Neural progenitor cell (in vitro differentiated cells): ENCODE results near the gene TSPAN18. TPM values are rescaled to one million over a fixed set of nuclear protein-coding genes. Genes with fewer than 3 reads are reported as not detected.
A peak's percentile ranks its signal among the peaks of the same experiment; 100 is the strongest.

ENCODE experiments used
- DNase-seq: peaks from one replicate; pipeline ENCODE4 v3.0.0-alpha.2; 2016; ENCODE audit warnings: low spot score
- H2AFZ ChIP-seq: fragments of 200-600 bp; sonication (generic); replicated peaks from 2 replicates; pipeline ENCODE4 v1.6.1; 2016; ENCODE audit warnings: antibody characterized with exemption
- H3F3A ChIP-seq: fragments of 200-600 bp; sonication (generic); 2 replicates; pipeline ENCODE4 v1.6.1; 2016; ENCODE audit warnings: antibody characterized with exemption, low read depth
- H3K27ac ChIP-seq: fragments of 200-600 bp; sonication (generic); 2 replicates; pipeline ENCODE4 v1.5.1; 2016; ENCODE audit warnings: mild to moderate bottlenecking
- H3K27me3 ChIP-seq: fragments of 200-600 bp; sonication (generic); 2 replicates; pipeline ENCODE4 v1.6.1; 2016; ENCODE audit warnings: mild to moderate bottlenecking, moderate library complexity
- H3K36me3 ChIP-seq: fragments of 200-600 bp; sonication (generic); 2 replicates; pipeline ENCODE4 v1.5.1; 2016
- H3K4me1 ChIP-seq: fragments of 200-600 bp; sonication (generic); 2 replicates; pipeline ENCODE4 v1.6.1; 2016; ENCODE audit warnings: mixed run types
- H3K4me2 ChIP-seq: fragments of 200-600 bp; sonication (generic); 2 replicates; pipeline ENCODE4 v1.6.1; 2016
- H3K4me3 ChIP-seq: fragments of 200-600 bp; sonication (generic); 2 replicates; pipeline ENCODE4 v1.5.1; 2016
- H3K79me2 ChIP-seq: fragments of 200-600 bp; sonication (generic); 2 replicates; pipeline ENCODE4 v1.6.1; 2016; ENCODE audit warnings: low read depth
- H3K9ac ChIP-seq: fragments of 200-600 bp; sonication (generic); 2 replicates; pipeline ENCODE4 v1.6.1; 2016
- H3K9me3 ChIP-seq: fragments of 200-600 bp; sonication (generic); 2 replicates; pipeline ENCODE4 v1.5.1; 2016; ENCODE audit warnings: low read depth
- H4K20me1 ChIP-seq: fragments of 200-600 bp; sonication (generic); 2 replicates; pipeline ENCODE4 v1.6.1; 2016; ENCODE audit warnings: low read depth
- H3K27ac Mint-ChIP-seq: 3 replicates; pipeline ENCODE4 v1.8.0; 2021; ENCODE audit warnings: mixed read lengths
- H3K27me3 Mint-ChIP-seq: 2 replicates; pipeline ENCODE4 v1.8.0; 2022; ENCODE audit warnings: low read depth, mild to moderate bottlenecking, inconsistent platforms, moderate library complexity, mixed read lengths; ENCODE audit not compliant: insufficient read depth
- H3K36me3 Mint-ChIP-seq: 3 replicates; pipeline ENCODE4 v1.8.0; 2021; ENCODE audit warnings: mixed read lengths
- H3K4me1 Mint-ChIP-seq: 3 replicates; pipeline ENCODE4 v1.8.0; 2021; ENCODE audit warnings: mixed read lengths
- H3K4me3 Mint-ChIP-seq: 3 replicates; pipeline ENCODE4 v1.8.0; 2021; ENCODE audit warnings: mild to moderate bottlenecking, moderate library complexity, mixed read lengths
- H3K9me3 Mint-ChIP-seq: 3 replicates; pipeline ENCODE4 v1.8.0; 2020; ENCODE audit warnings: mixed read lengths
- CTCF ChIP-seq: fragments of 200-600 bp; sonication (generic); IDR thresholded peaks from 2 replicates; pipeline ENCODE4 v1.5.1; 2017; ENCODE audit warnings: antibody characterized with exemption, mild to moderate bottlenecking
- EZH2 ChIP-seq: fragments of 200-600 bp; sonication (generic); IDR thresholded peaks from 2 replicates; pipeline ENCODE4 v1.6.1; 2017; ENCODE audit warnings: antibody characterized with exemption, mild to moderate bottlenecking, moderate library complexity
- EZH2phosphoT487 ChIP-seq: fragments of 200-600 bp; sonication (generic); IDR thresholded peaks from 2 replicates; pipeline ENCODE4 v1.6.1; 2017; ENCODE audit warnings: antibody characterized with exemption
- total RNA-seq: library from RNA; depleted of rRNA; stranded (reverse); fragments of >200 nt; gene quantifications from 2 replicates; pipeline ENCODE4 v1.2.3, GENCODE V29; 2015; ENCODE audit warnings: low replicate concordance

TSPAN18 gene
- total RNA-seq, 1 donor from 2014 or later: 16.5 TPM

GRCh38 chr11:44789496-44789895 is 62.7 kb downstream of the TSPAN18 start:
- no peaks in the 10 kb centered on the region for H3K36me3 Mint-ChIP-seq
- H4K20me1 ChIP-seq: peaks cover 92% of the 10 kb centered on the region
- H3K4me3 Mint-ChIP-seq: no peak overlapping the region
- peaks cover 46% of the 10 kb centered on the region for H3F3A ChIP-seq
- no peak overlapping the region for H3K4me2 ChIP-seq
- no peaks in the 10 kb centered on the region for H3K9me3 ChIP-seq
- peaks cover 89% of the 10 kb centered on the region for H3K4me1 Mint-ChIP-seq
- DNase-seq: no peak
- H3K79me2 ChIP-seq: no peaks in the 10 kb centered on the region
- peaks cover 5% of the 10 kb centered on the region for H3K27me3 Mint-ChIP-seq
- H3K27me3 ChIP-seq: no peaks in the 10 kb centered on the region
- H3K9me3 Mint-ChIP-seq: no peaks in the 10 kb centered on the region
- H3K4me1 ChIP-seq: peaks cover 40% of the 10 kb centered on the region
- H3K4me3 ChIP-seq: no peak overlapping the region
- H3K27ac Mint-ChIP-seq: no peak overlapping the region
- H3K27ac ChIP-seq: no peak overlapping the region
- TF ChIP-seq CTCF (no peak), EZH2 (no peak), EZH2phosphoT487 (no peak)
- H2AFZ ChIP-seq: no peak overlapping the region
- no peak overlapping the region for H3K9ac ChIP-seq
- no peaks in the 10 kb centered on the region for H3K36me3 ChIP-seq

GRCh38 chr11:44790211-44790610 is 63.4 kb downstream of the TSPAN18 start:
- no peak for TF ChIP-seq EZH2
- Mint-ChIP-seq H3K27me3 (peaks cover 7% of the 10 kb centered on the region), H3K4me1 (peaks cover 87% of the 10 kb centered on the region), H3K27ac (peak overlapping the region; percentile 61), H3K9me3 (no peaks in the 10 kb centered on the region), H3K36me3 (no peaks in the 10 kb centered on the region), H3K4me3 (no peak overlapping the region)
- peaks cover 33% of the 10 kb centered on the region for H3K4me1 ChIP-seq
- H3K9me3 ChIP-seq: no peaks in the 10 kb centered on the region
- peaks cover 40% of the 10 kb centered on the region for H3F3A ChIP-seq
- H3K4me3 ChIP-seq: no peak overlapping the region
- no peak overlapping the region for H3K27ac ChIP-seq
- peaks cover 92% of the 10 kb centered on the region for H4K20me1 ChIP-seq
- no peak overlapping the region for H2AFZ ChIP-seq
- H3K9ac ChIP-seq: no peak overlapping the region
- H3K4me2 ChIP-seq: no peak overlapping the region
- H3K36me3 ChIP-seq: no peaks in the 10 kb centered on the region
- no peak for DNase-seq
- no peaks in the 10 kb centered on the region for H3K27me3 ChIP-seq
- no peaks in the 10 kb centered on the region for H3K79me2 ChIP-seq

DNA sequence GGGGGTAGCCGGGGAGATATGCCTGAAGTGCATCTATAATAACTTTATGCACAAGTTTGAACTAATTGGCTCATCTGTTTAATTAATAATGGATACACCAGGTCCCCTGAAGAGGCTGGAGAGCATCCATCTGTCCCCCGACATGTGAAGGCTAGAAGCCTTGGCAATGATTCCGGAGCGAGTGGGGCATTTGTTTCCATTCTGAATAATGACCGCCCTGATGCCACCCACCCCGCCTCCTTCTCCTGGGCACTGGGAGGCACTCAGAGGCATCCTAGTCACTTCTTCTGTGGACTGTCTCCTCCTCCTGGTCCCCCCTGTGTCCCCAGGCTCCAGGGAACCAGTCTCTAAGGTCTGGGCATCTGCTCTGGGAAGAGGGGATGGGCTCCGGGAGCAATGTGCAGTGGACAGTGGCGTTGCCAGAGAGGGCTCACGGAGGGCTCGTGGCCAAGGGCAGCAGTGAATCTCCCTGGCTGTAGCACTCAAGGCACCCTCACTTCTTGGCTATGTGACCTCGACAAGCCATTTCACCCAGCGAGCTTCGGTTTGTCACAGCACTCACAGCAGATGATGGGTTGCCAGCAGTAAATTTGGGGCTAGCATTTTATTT is 64.7 kb downstream of the TSPAN18 start:
- Histone ChIP-seq H3K27ac (no peak overlapping the region), H4K20me1 (peaks cover 90% of the 10 kb centered on the region)
- H3K9me3 Mint-ChIP-seq: no peaks in the 10 kb centered on the region

More for the DNA sequence above, 64.7 kb downstream of the TSPAN18 start:
- H3K4me2 ChIP-seq: no peak overlapping the region
- no peak overlapping the region for H3K9ac ChIP-seq
- Mint-ChIP-seq H3K4me1 (peaks cover 85% of the 10 kb centered on the region), H3K27me3 (peaks cover 10% of the 10 kb centered on the region), H3K27ac (peak overlapping the region; percentile 50), H3K4me3 (no peak overlapping the region), H3K36me3 (no peaks in the 10 kb centered on the region)
- no peak overlapping the region for H2AFZ ChIP-seq
- no peaks in the 10 kb centered on the region for H3K79me2 ChIP-seq
- H3F3A ChIP-seq: peaks cover 30% of the 10 kb centered on the region
- no peaks in the 10 kb centered on the region for H3K36me3 ChIP-seq
- TF ChIP-seq CTCF: no peak
- no peak for TF ChIP-seq EZH2phosphoT487
- TF ChIP-seq EZH2: no peak
- no peaks in the 10 kb centered on the region for H3K27me3 ChIP-seq
- no peak overlapping the region for H3K4me3 ChIP-seq
- H3K9me3 ChIP-seq: no peaks in the 10 kb centered on the region
- H3K4me1 ChIP-seq: peaks cover 21% of the 10 kb centered on the region
- DNase-seq: no peak
